Kidney epithelial cell (primary cell): ENCODE data around the gene HOXB8. TPM values are rescaled to one million over a fixed set of nuclear protein-coding genes. Genes with fewer than 3 reads are reported as not detected.
A peak's percentile ranks its signal among the peaks of the same experiment; 100 is the strongest.

ENCODE experiments used
- DNase-seq: peaks from one replicate; pipeline ENCODE4 v3.0.0-alpha.2; 2010; ENCODE audit warnings: low read depth
- H3K27me3 ChIP-seq: 2 replicates; pipeline ENCODE4 v1.6.0; 2011; ENCODE audit warnings: low read length; ENCODE audit not compliant: control insufficient read depth, insufficient read depth
- H3K36me3 ChIP-seq: 2 replicates; pipeline ENCODE4 v1.5.1; 2011; ENCODE audit warnings: low read length; ENCODE audit not compliant: control insufficient read depth, insufficient read depth
- H3K4me3 ChIP-seq: 2 replicates; pipeline ENCODE4 v1.5.1; 2011; ENCODE audit warnings: low read depth, mild to moderate bottlenecking, control low read depth, low read length
- CTCF ChIP-seq: IDR thresholded peaks from 2 replicates; pipeline ENCODE4 v1.5.1; 2011; ENCODE audit warnings: mild to moderate bottlenecking, moderate library complexity, low read length, control low read depth, inconsistent platforms; ENCODE audit not compliant: insufficient read depth, poor library complexity, severe bottlenecking
- total RNA-seq: library from RNA; depleted of rRNA; stranded (reverse); fragments of >200 nt; gene quantifications from 2 replicates; pipeline ENCODE4 v1.2.3, GENCODE V29; 2015

The HOXB8 gene
- total RNA-seq, 1 donor from 2014 or later = 7.5 TPM

GRCh38 chr17:48608494-48608834 lies 6.6 kb downstream of the HOXB8 start:
- Histone ChIP-seq H3K4me3 (peak overlapping the region; percentile 73), H3K27me3 (no peaks in the 10 kb centered on the region), H3K36me3 (peaks cover 1% of the 10 kb centered on the region)
- no peak for DNase-seq
- TF ChIP-seq CTCF = no peak

- no peak for DNase-seq
- no peaks in the 10 kb centered on the region for H3K27me3 ChIP-seq
- H3K36me3 ChIP-seq = peaks cover 1% of the 10 kb centered on the region
- H3K4me3 ChIP-seq = peak overlapping the region; percentile 92
- TF ChIP-seq CTCF = no peak
Measured at GRCh38 chr17:48606892-48607614, 8.0 kb downstream of the HOXB8 start.

GRCh38 chr17:48605991-48606891 lies 8.9 kb downstream of the HOXB8 start:
- H3K4me3 ChIP-seq = peak overlapping the region; percentile 92
- H3K36me3 ChIP-seq = no peaks in the 10 kb centered on the region
- TF ChIP-seq CTCF = no peak
- H3K27me3 ChIP-seq = no peaks in the 10 kb centered on the region
- DNase-seq = no peak

GRCh38 chr17:48605409-48605919 lies 9.6 kb downstream of the HOXB8 start:
- Histone ChIP-seq H3K4me3 (peak overlapping the region; percentile 92), H3K36me3 (no peaks in the 10 kb centered on the region), H3K27me3 (no peaks in the 10 kb centered on the region)
- TF ChIP-seq CTCF = no peak
- no peak for DNase-seq

GRCh38 chr17:48604770-48605329 lies 10.2 kb downstream of the HOXB8 start, which contains the start of gene HOXB6:
Gene HOXB6, minus strand, starts transcription at chr17:48604986. Its CDS starts 6,836 bp downstream, at chr17:48598150.
- H3K36me3 ChIP-seq = no peaks in the 10 kb centered on the region
- peak; percentile 55 for DNase-seq
- TF ChIP-seq CTCF = no peak
- H3K27me3 ChIP-seq = no peaks in the 10 kb centered on the region
- peak within 1 kb of the TSS; percentile 92 for H3K4me3 ChIP-seq
